ENCODE results near the gene TMEM88. TPM values are rescaled to one million over a fixed set of nuclear protein-coding genes. Genes with fewer than 3 reads are reported as not detected.

TMEM88 gene
- total and polyA plus RNA-seq, 2 of the 13 experiments (the other 11 are each of a cell fraction or from before 2014, with no cell fraction given), result 0.31 to 0.66 TPM

- no peak for TF ChIP-seq ZNF407 (CRISPR knock-in tag; IDR thresholded peaks at IDR 0.05; ENCODE audit: not compliant biosample characterization)
- TF ChIP-seq ZEB1 (IDR thresholded peaks at IDR 0.05; ENCODE audit: insufficient replicate concordance, low read depth), result peak; percentile 36
- no peak for TF ChIP-seq ZNF33A (CRISPR knock-in tag; IDR thresholded peaks at IDR 0.05; ENCODE audit: borderline replicate concordance)
- TF ChIP-seq TEF (CRISPR knock-in tag; IDR thresholded peaks at IDR 0.05), result no peak
- no peak for TF ChIP-seq SUZ12 (IDR thresholded peaks at IDR 0.05; ENCODE audit: low read depth, low read length)
- peak; percentile 27; the same call in 1 of the 2 replicates for TF ChIP-seq TFDP1 (CRISPR knock-in tag; IDR thresholded peaks at IDR 0.05; ENCODE audit: borderline replicate concordance)
- no peak for TF ChIP-seq ZNF331 (CRISPR knock-in tag; IDR thresholded peaks at IDR 0.05)
- no peak for TF ChIP-seq ZSCAN31 (CRISPR knock-in tag; IDR thresholded peaks at IDR 0.05; ENCODE audit: low read depth)
- no peak for TF ChIP-seq ZNF180 (CRISPR knock-in tag; IDR thresholded peaks at IDR 0.05; ENCODE audit: borderline replicate concordance, low read depth)
- no peak for TF ChIP-seq ZNF563 (CRISPR knock-in tag; IDR thresholded peaks at IDR 0.05)
- TF ChIP-seq ZNF552 (CRISPR knock-in tag; IDR thresholded peaks at IDR 0.05; ENCODE audit: borderline replicate concordance), result no peak
- no peak for TF ChIP-seq ZNF883 (CRISPR knock-in tag; IDR thresholded peaks at IDR 0.05; ENCODE audit: not compliant biosample characterization)
- 0 out of 2 replicates have a peak, but pooled peaks have one; percentile 25 for TF ChIP-seq KDM4B (CRISPR knock-in tag; IDR thresholded peaks at IDR 0.05)
- no peak for TF ChIP-seq ARNT (IDR thresholded peaks at IDR 0.05)
- TF ChIP-seq TSC22D2 (CRISPR knock-in tag; IDR thresholded peaks at IDR 0.05; ENCODE audit: borderline replicate concordance), result no peak
- no peak for TF ChIP-seq ZNF207 (IDR thresholded peaks at IDR 0.05; ENCODE audit: borderline replicate concordance)
- TF ChIP-seq FOXJ3 (CRISPR knock-in tag; IDR thresholded peaks at IDR 0.05; ENCODE audit: borderline replicate concordance), result no peak
- no peak for TF ChIP-seq TERF1 (CRISPR knock-in tag; IDR thresholded peaks at IDR 0.05)
These were observed 19.7 kb upstream of the TMEM88 start (continued) for GRCh38 chr17:7834957-7835813.

Measured in HepG2 (cell line).